Coronary artery (tissue), 2 donors: ENCODE results near the gene COBL.

Experiments
- DNase-seq: peaks from one replicate; pipeline ENCODE4 v3.0.0-alpha.2; 2017; ENCODE audit warnings: low spot score
- H3K27ac ChIP-seq, 2 donors: fragments of 200-600 bp; sonication (generic); one replicate each; pipeline ENCODE4 v1.5.1; 2016 to 2019
- H3K4me3 ChIP-seq: fragments of 200-600 bp; sonication (generic); 2 replicates; pipeline ENCODE4 v1.5.1; 2016; ENCODE audit warnings: mild to moderate bottlenecking, moderate library complexity
- CTCF ChIP-seq: fragments of 200-600 bp; sonication (generic); IDR thresholded peaks from one replicate; pipeline ENCODE4 v1.5.1; 2019; ENCODE audit warnings: antibody characterized with exemption

Gene COBL

GRCh38 chr7:51307651-51308210 lies 8.9 kb downstream of the COBL start:
- no peak for TF ChIP-seq CTCF
- Histone ChIP-seq H3K4me3 (no peak overlapping the region), H3K27ac (no peak overlapping the region)
- DNase-seq: no peak

DNA sequence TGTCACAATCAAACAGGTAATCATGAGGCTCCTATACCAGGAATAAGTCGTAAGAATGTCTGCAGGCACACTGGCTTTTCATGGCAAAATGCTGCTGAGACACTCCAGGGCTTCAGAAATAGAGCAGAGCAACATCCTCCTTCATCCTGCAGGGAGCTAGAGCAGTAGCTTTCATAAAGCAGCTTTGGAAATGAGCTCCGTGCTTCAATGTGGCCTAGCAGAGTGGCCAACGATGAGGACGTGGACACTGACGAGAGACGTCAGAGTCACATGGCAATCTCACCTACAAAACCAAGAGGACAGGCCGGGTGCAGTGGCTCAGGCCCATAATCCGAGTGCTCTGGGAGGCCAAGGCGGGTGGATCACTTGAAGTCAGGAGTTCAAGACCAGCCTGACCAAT lies 9.8 kb downstream of the COBL start:
- TF ChIP-seq CTCF: no peak
- Histone ChIP-seq H3K4me3 (no peak overlapping the region), H3K27ac (no peak overlapping the region)
- DNase-seq: no peak

GRCh38 chr7:51304729-51305128 lies 11.9 kb downstream of the COBL start:
- Histone ChIP-seq H3K4me3 (no peak overlapping the region), H3K27ac (no peak overlapping the region)
- no peak for TF ChIP-seq CTCF
- DNase-seq: no peak

- Histone ChIP-seq H3K4me3 (no peak overlapping the region), H3K27ac (no peak overlapping the region)
- TF ChIP-seq CTCF: no peak
- DNase-seq: no peak
These were observed 13.5 kb downstream of the COBL start for GRCh38 chr7:51303142-51303525.

- DNase-seq: no peak
- TF ChIP-seq CTCF: no peak
- Histone ChIP-seq H3K27ac (no peak overlapping the region), H3K4me3 (no peak overlapping the region)
These were observed 14.8 kb downstream of the COBL start for GRCh38 chr7:51301806-51302205.

- no peak overlapping the region for H3K27ac ChIP-seq
- no peak for DNase-seq
- no peak for TF ChIP-seq CTCF
- no peak overlapping the region for H3K4me3 ChIP-seq
These were observed 15.6 kb downstream of the COBL start for GRCh38 chr7:51300762-51301674.
